ACHN (cell line): ENCODE results near the gene THOC2.
"Not testable (repeated sequence)": the region's sequence is repeated elsewhere in the genome, so short reads cannot be mapped to it uniquely, and the experiment has no call there.

Source experiments
- DNase-seq: peaks from one replicate; pipeline ENCODE4 v3.0.0-alpha.2; 2015
- in situ Hi-C: cut with HindIII; loops from 2 replicates; pipeline ENCODE4 v1.10.0; 2017; ENCODE audit warnings: low sequenced_read_pairs, low pct_ligation_motif_present, low pct_unique_long_range_greater_than_20kb

Gene THOC2, protein sequence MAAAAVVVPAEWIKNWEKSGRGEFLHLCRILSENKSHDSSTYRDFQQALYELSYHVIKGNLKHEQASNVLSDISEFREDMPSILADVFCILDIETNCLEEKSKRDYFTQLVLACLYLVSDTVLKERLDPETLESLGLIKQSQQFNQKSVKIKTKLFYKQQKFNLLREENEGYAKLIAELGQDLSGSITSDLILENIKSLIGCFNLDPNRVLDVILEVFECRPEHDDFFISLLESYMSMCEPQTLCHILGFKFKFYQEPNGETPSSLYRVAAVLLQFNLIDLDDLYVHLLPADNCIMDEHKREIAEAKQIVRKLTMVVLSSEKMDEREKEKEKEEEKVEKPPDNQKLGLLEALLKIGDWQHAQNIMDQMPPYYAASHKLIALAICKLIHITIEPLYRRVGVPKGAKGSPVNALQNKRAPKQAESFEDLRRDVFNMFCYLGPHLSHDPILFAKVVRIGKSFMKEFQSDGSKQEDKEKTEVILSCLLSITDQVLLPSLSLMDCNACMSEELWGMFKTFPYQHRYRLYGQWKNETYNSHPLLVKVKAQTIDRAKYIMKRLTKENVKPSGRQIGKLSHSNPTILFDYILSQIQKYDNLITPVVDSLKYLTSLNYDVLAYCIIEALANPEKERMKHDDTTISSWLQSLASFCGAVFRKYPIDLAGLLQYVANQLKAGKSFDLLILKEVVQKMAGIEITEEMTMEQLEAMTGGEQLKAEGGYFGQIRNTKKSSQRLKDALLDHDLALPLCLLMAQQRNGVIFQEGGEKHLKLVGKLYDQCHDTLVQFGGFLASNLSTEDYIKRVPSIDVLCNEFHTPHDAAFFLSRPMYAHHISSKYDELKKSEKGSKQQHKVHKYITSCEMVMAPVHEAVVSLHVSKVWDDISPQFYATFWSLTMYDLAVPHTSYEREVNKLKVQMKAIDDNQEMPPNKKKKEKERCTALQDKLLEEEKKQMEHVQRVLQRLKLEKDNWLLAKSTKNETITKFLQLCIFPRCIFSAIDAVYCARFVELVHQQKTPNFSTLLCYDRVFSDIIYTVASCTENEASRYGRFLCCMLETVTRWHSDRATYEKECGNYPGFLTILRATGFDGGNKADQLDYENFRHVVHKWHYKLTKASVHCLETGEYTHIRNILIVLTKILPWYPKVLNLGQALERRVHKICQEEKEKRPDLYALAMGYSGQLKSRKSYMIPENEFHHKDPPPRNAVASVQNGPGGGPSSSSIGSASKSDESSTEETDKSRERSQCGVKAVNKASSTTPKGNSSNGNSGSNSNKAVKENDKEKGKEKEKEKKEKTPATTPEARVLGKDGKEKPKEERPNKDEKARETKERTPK (N-terminal part only)

DNA sequence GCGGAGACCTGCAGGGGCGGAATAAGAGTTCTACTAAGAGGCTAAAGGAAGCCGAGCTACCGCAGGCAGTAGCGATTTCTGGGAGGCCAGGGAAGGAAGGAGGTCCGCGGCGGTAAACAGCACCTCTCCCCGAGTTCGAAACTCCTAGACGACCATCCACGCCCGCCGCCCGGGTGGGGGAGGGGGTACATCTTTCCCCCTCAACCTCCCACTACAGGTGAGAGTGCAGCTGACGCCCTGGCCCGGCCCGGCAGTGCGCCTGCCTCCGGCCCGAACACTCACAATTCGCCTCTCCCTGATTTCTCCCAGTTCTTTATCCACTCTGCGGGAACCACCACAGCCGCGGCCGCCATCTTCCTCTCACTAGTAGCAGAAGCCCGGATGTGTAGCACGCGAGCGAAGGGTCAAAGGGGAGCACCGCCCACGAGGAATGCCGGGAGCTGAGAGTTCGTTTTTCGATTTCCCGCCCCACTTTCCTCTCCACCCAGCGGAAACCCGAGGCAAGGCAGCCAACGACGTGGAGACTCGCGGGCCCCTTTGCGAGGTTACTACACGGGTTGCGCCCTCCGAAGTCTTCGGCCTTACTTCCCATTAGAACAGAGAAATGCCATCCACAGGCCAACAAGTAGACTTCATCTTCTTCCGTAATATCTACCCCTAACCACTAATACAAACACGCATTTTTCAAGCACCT, at the start of gene THOC2:
THOC2 (minus strand) TSS at position 383 of the 694 bp plus-strand sequence; CDS start at position 353, 30 bp downstream.
- in situ Hi-C loops: no loop called here
- DNase-seq: peak; percentile 83

DNA sequence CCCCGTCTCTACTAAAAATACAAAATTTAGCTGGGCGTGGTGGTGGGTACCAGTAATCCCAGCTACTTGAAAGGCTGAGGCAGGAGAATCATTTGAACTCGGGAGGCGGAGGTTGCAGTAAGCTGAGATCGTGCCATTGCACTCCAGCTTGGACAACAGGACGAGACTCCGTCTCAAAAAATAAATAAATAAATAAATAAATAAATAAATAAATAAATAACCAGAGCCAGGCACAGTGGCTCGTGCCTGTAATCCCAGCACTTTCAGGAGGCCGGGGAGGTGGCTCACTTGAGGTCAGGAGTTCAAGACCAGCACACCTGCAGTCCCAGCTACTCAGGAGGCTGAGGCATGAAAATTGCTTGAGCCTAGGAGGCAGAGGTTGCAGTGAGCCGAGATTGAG, 48.9 kb upstream of the THOC2 start:
- DNase-seq, in situ Hi-C loops: not testable (repeated sequence)

DNA sequence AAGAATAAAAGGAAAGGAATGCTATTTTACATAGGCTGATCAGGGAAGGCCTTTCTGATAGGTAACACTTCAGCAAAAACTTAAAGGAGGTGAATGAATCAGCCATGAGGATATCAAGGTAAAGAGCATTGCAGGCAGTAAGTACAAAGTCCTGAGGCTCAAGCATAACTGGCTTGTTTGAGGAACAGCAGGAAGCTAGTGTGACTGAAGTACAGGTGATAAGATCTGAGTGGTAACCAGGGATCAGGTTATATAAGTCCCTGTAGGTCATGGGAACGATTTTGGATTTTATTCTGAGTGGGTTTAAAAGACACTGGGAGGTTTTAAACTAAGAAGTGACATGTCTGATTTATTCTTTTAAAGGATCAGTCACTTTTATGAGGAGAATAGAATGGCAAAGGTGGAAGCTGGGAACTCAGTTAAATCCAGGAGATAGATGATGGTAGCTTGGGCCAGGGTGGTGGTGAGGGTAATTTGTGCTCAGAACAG, 47.1 kb upstream of the THOC2 start:
- in situ Hi-C loops: no loop called here
- no peak for DNase-seq

DNA sequence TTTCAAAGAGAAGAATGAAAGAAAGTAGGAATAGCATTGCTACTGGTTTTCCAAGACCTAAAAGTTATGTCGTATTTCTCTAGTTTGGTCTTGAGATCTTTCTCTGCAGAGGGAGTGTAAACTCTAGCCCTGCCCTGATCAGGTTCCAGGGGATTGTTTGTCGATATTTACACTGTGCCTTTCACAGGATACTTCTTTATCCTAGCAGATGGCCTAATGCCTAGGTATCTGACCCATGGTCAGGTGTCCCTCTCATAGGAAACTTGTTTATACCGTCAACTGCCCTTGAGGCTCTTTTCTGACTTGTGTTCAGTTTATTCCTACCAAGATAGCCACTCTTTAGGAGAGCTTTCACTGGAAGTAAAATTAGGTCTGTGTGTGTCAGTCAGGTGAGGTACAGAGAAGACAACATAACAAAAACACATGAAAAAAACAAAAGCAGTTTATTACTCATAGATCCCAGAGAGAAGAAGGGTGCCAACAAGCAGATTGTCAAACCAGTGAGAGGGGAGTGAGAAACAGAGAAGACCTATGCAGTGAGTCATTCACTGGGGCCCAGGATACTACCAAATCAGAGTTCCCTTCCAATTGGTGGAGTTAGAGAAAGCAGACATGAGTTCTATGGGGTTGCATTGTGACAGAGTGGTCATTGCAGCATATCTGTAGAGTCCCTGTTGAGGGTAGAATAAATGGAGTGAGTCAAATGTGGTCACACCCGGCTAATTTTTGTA, 40.6 kb upstream of the THOC2 start:
- DNase-seq: no peak
- in situ Hi-C loops: no loop called here

DNA sequence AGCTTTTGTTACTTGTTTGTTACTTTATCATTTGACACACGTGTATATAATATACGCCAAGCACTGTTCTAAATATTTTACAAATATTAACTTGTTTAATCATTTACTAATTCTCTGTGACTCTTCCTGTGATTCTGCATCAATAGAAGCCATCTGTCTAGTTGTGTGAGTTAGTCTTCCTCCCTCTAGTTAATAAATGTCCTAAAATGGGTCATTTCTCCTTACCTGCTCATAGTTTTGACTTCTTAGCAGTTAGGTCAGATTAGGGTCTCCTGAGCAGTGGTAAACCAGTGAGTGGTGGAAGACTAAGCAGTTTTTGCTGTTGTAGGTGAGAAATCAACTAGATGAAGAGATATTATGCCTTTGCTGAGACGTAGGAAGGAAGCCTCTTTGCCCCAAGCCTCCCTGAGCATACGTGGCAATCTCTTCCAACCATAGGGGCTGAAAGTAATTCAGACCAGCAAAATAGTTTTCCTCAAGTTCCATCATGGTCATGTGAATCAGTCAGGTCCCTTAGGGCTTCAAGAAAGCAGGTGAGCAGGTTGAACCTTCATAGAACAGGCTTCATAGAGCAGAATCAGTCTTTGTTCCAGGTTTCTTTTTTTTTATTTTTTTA, 38.7 kb upstream of the THOC2 start:
- in situ Hi-C loops: no loop called here
- DNase-seq: peak; percentile 23

DNA sequence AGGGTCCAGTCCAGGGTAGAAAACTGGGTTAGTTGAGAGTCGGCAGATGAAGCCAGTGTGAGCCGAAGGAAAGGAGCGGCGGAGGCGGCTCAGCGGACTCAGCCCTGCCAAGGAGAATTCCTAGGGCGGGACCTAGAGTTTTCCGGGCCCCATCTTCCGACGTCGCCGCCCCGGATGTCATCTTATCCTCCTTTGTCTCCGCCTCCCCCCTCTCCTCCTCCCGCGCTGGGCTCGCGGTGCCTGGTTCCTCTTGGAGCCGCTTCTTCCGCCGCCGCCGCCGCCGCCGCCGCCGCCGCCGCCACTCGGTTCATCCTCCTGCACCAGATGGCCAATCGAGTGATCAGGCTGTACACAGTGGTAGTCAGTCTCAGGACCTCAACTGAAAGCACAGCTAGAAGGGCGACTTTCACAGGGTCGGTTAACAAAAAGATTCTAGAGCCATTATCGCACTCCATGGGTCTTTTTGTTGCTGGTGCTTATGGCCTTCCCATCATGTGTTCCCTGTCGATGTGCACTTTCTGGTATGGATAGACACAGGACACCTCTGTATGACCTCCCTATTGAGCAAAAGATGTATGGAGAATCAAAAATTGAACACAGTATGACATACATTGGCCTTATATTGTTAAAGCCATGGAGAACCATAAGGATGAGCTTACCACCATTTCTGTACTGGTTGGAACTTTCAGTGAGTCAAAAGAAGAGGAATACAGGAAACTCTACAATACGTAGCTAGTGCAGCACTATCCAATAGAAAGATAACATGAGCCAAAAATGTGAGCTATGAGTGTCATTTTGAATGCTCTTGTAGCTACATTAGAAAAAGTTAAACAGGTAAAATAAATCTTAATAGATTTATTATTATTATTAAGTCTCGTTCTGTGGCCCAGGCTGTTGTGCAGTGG, 32.4 kb upstream of the THOC2 start:
- peak; percentile 82 for DNase-seq
- in situ Hi-C loops: no loop called here

DNA sequence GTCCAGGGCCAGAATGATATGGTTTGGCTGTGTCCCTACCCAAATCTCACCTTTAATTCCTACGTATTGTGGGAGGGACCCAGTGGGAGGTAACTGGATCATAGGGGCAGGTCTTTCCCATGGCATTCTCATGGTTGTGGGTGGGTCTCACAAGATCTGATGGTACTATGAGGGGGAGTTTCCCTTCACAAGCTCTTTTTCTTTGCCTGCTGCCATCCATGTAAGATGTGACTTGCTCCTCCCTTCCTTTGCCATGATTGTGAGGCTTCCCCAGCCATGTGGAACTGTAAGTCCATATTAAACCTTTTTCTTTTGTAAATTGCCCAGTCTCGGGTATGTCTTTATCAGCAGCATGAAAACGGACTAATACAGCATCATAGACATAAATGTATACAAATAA, 27.0 kb upstream of the THOC2 start:
- DNase-seq, in situ Hi-C loops: not testable (repeated sequence)

DNA sequence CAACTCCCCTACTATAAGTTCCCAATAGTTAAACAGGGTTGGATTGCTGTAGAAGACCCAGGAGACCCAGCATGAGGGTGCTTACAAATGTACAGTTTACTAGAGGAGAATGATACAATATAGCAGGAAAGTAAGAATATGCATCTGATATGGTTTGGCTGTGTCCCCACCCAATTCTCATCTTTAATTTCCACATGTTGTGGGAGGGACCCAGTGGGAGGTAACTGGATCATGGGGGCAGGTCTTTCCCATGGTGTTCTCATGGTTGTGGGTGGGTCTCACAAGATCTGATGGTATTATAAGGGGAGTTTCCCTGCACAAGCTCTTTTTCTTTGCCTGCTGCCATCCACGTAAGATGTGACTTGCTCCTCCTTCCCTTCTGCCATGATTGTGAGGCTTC, 24.9 kb upstream of the THOC2 start:
- in situ Hi-C loops, DNase-seq: not testable (repeated sequence)

DNA sequence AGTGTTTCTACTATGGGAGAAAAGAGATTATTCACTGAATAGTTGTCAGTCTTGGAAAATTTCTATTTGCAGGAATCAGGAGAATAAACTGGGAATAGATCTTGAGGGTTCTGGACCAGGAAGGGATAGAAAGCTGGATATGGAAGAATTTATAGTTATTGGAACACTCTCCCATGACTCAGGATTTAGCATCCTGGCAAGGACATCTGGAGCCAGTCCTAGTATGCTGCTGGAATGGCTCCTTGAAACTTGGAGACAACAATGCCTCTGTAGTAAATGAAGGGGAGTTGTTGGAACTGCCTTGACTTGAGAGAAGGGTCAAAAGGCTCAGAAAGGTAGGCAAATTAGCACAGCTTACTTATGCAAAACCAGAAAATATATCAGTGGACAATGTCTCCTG, 23.5 kb upstream of the THOC2 start:
- no peak for DNase-seq
- in situ Hi-C loops: no loop called here

DNA sequence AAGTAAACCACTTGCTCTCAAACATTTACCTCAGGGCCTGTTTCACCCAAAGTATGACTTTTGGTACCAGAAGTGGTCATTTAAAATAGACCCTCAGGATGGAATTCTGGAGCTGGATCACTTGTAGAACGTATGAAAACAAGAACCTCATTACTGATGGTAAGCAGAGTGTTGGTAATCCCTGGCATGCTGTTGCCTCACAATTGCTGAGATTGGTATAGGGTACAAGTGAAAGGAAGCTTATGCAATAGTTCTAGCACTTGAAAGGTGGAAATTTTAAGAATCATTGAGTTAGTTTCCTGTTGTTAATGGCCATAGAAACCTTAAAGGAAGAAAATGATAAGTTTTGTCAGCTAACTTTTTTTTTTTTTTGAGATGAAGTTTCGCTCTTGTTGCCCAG, 22.3 kb upstream of the THOC2 start:
- no peak for DNase-seq
- in situ Hi-C loops: no loop called here

DNA sequence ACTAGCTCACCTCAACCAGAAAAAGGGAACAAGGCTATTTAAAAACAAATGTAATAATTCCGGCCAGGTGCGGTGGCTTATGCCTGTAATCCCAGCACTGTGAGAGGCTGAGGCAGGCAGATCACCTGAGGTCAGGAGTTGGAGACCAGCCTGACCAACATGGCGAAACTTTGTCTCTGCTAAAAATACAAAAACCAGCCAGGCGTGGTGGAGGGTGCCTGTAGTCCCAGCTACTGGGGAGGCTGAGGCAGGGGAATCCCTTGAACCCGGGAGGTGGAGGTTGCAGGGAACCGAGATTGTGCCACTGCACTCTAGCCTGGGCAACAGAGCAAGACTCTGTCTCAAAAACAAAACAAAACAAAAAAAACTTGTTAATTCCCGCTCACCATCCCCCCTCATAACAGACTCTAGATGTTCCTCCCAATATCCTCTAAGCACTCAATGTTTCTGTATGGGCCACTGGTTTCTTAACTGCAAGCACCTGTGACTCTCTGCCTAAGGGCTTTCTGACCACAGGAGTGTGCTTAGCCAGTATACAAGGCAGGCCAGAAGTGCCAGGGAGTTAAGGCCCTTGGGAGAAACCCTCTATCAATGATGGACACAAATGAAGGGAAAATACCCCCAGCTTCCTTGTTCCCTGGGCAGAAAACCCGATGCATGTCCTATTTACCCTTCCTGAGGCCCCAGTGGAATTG, 21.0 kb upstream of the THOC2 start:
- in situ Hi-C loops: no loop called here
- DNase-seq: no peak

DNA sequence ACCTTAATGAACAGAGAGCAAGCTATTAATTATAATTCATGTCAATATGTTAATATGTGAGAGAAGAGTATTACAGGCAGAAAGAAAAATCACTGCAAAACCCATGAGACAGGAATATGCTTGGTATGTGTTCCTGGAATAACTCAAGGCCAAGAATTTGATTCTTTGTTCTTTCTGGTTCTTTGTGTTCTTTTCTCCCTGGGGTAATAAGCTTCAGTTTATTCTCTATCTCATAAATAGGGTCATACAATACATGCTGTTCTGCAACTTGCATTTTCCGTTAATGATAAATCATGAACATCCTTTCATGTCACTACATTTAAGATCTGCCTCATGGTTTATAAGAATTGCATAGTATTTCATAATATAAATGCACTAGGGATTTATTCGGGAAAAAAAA, 16.8 kb upstream of the THOC2 start:
- no peak for DNase-seq
- in situ Hi-C loops: no loop called here

DNA sequence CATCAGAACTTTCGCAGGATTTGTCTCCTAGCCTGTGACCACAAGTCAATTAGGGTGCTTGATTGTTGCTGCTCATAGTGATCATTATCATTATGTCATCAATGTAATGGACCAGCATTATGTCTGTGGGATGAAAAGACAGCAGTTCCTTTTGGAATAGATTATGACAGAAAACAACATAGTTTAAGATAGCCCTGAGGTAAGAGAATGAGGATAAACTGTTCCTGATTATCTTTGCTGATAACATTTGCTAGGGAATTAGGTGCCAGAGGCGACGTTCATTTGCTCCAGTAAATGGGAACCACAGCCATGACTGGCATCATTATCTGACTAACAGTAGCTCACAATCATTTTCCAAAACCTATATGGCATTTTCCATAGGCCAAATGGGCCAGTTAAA, 12.7 kb upstream of the THOC2 start:
- no peak for DNase-seq
- in situ Hi-C loops: no loop called here

DNA sequence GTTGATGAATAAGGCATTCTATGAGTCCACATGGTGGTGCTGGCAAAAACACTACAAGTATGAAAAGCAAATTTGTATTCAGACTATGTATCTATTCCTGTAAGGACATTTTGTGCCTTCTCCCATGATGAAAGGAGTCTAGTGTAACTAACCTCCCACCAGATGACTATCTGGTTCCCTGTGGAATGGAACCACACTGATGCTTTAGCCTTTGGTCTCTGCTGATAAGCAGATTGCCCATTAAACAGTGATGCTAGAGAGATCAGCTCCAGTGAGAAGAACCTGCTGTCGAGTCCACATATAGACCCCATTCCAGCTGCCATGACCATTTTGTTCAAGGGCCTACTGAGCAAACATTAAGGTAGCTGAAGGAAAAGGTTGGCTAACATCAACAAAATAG, 10.5 kb upstream of the THOC2 start:
- in situ Hi-C loops: no loop called here
- no peak for DNase-seq

DNA sequence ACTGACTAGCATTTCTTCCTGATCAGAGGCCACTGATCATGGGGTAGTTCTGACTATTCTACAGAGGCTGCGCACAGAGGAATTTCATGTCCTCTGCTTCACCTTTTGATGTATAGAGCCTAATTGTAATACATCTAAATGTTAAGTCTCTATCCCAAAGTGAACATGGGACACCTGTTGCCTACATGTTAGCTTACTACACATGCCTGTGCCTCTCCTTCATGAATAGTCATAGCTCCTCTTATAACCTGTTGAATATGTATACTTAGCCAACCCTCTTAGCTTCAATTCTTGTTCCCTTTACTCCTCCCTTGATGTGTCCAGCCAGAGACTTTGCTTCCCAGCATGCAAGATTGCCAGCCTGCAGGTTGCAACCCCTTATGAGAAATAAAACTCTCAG, 9.6 kb upstream of the THOC2 start:
- no peak for DNase-seq
- in situ Hi-C loops: no loop called here

DNA sequence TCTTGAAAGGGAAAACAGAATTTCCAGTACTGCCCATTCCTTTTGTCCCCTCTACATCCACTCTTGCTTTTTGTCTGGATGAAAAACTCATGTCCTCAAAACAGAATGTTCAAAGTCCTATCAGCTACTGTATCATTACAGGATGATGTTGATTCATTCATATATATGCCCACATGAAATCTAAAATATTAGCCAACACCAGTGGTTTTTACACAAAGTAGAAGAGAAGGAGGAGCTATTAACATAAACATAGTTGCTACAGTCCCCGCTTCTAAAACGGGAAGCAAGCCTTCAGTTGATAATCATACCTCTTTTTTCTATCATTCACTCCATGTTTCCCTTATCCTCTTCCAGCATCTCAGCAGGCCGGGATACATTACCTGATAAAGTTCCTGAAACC, 7.7 kb upstream of the THOC2 start:
- no peak for DNase-seq
- in situ Hi-C loops: no loop called here
